GM19455 (cell line): ENCODE measurements around the gene TMEM187.

Experiments
- ATAC-seq: cut with Tn5 transposase; IDR thresholded peaks from one replicate; pipeline ENCODE4 v1.9.1; 2021; ENCODE audit not compliant: unreplicated experiment

TMEM187 gene

DNA sequence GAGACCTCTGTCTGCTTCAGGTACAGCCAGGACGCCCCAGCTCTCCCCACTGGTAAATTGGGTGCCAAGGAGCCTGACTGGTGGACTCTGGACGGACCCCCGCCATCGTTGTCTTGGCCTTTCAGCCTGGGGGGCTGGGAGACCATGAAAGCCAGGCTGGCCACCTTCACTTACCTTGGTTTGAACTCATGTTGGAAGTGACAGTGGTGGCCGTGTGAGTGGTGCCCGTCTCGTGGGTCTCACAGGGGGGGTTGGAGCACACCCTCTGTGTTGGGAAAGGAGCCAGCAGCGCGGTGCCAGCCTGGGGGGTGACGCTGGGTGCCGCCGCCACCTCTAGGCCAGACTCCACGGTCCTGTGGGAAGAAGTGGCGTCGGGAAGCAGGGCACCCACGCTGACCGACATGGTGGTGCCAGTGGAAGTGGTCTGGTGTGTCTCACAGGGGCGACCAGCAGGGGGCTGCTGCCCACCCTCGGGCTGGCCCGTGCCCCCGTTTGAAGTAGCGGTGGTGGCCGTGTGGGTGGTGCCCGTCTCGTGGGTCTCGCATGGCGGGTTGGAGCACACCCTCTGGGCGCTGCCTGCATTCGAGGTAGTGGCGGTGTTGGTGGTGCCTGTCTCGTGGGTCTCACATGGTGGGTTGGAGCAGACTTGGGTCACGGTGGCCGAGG lies 18.5 kb upstream of the TMEM187 start:
- ATAC-seq: no peak

DNA sequence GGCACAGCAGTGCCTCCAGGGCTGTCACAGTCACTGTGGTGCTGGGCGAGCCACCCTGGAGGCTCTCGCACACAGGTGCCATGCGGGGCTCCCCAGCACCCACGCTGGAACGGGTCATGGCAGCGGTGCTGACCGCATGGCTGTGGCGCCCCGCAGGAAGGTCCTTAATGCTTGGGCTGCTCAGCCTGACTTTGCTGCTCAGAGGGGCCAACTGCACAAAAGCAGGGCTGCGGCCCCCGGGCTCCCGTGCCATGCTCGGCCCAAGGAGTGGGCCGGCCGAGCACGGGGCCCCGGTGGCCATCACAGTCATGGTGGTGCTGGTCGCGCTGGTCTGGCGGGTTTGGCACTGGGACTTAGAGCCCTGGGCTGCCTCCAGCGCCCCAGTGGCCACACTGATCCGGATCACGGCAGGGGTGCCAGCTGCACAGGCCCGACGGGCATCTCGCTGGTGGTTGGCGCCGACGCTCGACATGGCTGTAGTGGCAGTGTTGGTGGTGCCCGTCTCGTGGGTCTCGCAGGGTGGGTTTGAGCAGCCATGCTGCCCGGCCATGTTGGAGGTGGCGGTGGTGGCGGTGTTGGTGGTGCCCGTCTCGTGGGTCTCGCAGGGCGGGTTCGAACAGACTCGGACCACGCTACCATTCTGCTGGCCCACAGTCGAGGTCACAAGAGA lies 17.9 kb upstream of the TMEM187 start:
- ATAC-seq: no peak

- ATAC-seq: no peak
Observed at GRCh38 chrX:153955228-153955732, 17.3 kb upstream of the TMEM187 start.

DNA sequence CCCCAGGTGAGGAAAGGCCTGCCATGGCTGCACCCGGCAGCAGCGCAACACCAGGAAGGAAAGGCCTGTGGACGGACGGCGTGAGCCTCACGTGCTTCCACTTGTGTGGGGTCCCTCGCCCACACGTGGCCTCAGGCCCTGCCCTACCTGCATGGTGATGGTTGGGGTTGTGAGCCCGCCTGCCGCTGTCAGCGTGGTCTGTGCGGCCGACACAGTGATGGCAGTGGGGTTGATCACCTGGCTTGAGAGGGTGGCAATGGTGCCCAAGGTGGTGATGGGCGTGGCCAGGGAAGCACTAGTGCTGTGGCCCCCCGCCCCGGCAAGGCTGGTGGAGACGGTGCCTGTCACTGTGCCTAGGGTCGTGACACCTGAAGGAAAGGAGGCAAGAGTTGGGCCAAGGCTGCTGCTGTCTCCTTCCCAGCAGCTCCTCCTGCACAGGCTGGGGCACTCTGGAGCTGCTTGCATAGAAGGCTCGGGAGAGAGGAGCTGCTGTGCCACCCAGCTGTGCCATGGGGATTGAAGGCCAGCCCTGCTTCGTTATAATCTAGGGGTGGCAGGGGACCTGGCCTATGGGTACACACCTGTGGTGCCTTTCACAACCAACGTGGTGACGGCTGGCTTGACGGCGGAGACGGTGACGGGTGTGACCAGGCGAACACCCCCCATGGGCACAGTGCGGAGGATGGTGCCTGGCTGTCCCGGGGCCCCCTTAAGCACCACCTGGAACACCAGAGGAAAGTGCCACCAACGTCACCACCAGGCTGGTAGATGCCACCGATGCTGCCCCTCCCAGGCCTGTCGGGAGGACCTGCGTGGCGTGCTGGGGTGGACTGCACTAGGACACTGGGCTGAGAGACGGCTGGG lies 16.3 kb upstream of the TMEM187 start:
- ATAC-seq: no peak

- ATAC-seq: no peak
Observed at GRCh38 chrX:153957224-153957623, 15.3 kb upstream of the TMEM187 start.

DNA sequence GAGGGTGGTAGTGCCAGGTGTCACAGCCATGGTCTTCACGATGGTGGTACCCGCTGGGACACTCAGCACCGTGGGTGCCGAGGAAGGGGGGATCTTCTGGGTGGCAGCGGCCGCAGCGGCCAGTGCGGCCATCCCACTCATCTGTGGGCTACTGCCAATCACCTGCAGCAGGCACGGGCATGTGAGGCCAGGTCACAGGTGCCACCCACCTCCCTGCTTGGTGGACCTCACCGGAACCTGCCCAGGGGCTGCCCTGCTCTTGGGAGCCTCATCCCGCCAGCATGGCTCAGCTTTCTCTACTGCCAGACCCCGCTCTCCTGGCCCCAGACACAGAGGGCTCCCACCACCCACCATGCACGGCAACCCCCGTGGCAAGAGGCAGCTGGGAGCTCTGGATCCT lies 13.9 kb upstream of the TMEM187 start:
- no peak for ATAC-seq

GRCh38 chrX:153959649-153960048 lies 12.9 kb upstream of the TMEM187 start:
- ATAC-seq: no peak

DNA sequence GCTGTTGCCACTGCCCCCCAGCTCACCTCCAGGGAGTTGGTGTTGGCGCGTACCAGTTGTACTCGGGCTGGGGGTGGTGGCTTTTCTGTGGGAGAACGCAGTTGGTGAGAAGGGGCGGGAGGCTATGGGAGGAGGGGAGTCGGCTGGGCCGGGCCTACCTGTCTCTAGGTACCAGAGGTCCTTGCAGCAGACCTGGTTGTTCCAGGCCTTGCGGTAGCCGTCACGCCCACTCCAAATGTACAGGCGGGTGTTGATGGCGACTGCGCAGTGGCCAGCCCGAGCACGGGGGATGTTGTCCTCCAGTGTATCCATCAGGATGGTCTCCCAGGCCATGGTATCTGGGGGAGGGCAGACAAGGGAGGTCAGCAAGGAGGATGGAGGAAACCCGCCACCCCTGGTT lies 12.5 kb upstream of the TMEM187 start:
- no peak for ATAC-seq

- ATAC-seq: no peak
Observed at GRCh38 chrX:153960786-153961185, 11.8 kb upstream of the TMEM187 start.

- no peak for ATAC-seq
Observed at GRCh38 chrX:153961292-153961691, 11.3 kb upstream of the TMEM187 start.

- no peak for ATAC-seq
Observed at GRCh38 chrX:153963546-153963945, 9.0 kb upstream of the TMEM187 start.

GRCh38 chrX:153964105-153964504 lies 8.4 kb upstream of the TMEM187 start:
- no peak for ATAC-seq

GRCh38 chrX:153965406-153965805 lies 7.1 kb upstream of the TMEM187 start:
- ATAC-seq: no peak

DNA sequence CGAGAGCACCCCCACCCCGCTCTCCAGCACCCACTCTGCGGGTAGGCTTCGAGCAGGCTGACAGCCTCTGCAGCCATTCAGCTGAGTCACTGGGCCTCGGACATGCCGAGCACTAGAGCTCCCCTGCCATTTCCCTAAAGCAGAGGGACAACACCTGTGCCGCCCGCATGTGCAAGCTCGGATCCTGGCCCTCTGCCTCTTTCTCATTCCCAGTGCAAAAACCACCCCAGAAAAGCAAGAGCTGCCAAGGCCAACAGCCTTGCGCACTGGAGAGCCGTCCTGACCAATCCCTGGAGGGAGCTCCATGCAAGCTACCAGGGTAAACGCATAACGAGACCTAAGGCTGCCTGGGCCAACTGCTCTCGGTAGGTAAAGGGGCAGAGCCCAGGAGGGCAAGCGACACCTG lies 6.3 kb upstream of the TMEM187 start:
- ATAC-seq: no peak

GRCh38 chrX:153966841-153967535 lies 5.6 kb upstream of the TMEM187 start:
- ATAC-seq: no peak

DNA sequence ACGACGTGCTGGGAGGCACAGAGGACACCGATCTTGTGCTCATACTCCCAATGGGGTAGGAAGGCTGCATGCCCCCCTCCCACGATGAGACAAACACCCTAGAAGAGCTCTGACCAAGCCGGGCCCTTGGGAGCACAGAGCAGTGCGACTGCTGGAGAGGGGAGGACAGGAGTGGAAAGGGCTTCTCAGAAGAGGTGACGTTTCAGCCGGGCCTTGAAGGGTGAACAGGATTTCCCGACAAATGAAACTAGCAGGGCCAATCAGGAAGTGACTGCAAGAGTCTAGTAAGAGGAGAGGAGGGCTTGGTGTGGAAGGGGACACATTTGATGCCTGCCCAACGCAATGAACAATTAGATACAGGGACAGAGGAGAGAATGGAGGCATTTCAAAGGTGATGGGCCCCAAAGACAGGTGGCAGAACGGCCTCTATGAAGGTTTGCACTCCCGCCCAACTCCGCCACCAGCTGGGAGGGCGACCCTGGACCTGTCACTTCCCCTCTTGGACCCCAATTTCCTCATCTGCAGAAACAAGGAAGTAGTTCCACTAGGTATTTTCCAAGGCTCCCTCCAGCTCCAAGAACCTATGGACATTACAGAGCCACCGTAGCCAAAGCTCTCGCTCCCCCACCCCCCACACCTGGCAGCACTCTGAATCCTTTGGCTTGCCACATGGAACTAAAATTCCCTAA lies 4.9 kb upstream of the TMEM187 start:
- ATAC-seq: no peak

GRCh38 chrX:153968255-153968654 lies 4.3 kb upstream of the TMEM187 start:
- ATAC-seq: no peak

DNA sequence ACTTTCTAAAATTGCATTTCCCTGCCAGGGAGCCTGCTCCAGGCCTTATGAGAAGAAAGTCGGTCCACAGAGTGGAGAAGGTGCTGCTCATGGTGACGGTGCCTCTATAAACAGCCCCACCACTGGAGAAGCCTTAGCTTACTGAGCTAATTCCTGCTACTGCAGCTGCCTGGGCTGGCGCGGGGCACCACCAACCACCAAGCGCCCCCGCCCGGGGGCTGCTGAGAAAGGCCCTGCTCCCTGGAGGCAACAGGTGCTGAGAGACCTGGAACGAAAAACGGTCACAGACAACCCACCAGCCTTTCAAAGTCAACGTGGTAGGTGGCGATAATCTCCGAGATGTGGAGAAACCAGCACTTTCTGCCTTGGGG lies 3.8 kb upstream of the TMEM187 start:
- ATAC-seq: no peak

GRCh38 chrX:153969125-153969903 lies 3.2 kb upstream of the TMEM187 start:
- ATAC-seq: no peak

- ATAC-seq: no peak
Observed at GRCh38 chrX:153969904-153970356, 2.6 kb upstream of the TMEM187 start.
